HG03432 (cell line): ENCODE results near the gene VPS8.

Experiments
- ATAC-seq: cut with Tn5 transposase; IDR thresholded peaks from one replicate; pipeline ENCODE4 v1.9.1; 2021; ENCODE audit warnings: mild to moderate bottlenecking, moderate library complexity; ENCODE audit not compliant: unreplicated experiment

Gene VPS8

DNA sequence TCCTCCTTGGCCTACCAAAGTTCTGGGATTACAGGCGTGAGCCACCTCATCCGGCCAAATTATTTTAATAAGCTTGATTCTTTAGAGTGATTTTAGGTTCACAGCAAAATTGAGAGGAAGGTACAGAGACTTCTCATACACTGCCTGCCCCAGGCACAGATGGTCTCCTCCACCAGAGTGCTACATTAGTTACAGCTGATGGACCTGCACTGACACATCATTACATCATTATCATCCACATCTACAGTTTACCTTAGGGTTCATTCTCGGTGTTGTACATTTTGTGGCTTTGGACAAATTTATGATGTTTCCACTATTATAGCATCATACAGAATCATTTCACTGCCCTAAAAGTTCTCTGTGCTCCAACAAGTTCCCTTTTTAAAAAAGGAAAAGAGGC is 4.4 kb upstream of the VPS8 start:
- ATAC-seq = no peak

DNA sequence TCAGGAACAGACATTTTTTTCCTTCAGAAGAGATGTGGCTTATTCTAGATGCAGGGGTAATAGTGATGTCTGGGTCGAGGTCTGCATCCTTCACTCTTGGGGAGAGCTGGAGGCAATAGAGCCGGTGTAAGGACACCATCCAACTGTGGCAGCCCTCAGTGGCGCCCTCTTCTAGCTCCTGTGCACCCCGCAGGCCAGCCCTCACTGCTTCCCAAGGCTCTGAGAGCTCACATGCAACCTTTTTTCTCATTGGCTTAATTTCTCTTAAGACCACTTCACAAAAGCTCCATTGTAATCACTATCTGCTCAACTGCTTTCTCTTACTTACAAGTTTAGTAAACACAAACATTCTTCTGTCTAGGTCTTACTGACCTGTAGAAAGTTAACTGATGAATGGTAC is 3.9 kb upstream of the VPS8 start:
- ATAC-seq = no peak

DNA sequence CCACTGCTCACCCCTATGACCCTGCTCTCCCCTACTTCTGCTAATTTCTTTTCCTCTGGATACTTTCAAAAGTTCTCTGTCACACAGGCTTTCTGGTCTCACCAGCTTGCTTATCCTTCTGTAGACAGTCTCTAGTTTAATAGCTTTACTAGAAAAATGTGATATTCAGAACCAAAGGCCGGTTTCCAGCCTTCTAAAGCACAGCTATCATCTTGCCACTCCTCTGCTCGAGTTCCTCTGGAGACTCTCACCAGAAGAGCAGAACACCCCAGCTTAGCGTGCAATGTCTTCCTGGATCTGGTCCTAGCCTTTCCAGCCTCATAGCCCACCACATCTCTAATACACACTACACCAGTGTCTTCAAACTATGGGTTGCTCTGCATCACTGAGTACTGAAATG is 1.8 kb upstream of the VPS8 start:
- ATAC-seq = no peak

DNA sequence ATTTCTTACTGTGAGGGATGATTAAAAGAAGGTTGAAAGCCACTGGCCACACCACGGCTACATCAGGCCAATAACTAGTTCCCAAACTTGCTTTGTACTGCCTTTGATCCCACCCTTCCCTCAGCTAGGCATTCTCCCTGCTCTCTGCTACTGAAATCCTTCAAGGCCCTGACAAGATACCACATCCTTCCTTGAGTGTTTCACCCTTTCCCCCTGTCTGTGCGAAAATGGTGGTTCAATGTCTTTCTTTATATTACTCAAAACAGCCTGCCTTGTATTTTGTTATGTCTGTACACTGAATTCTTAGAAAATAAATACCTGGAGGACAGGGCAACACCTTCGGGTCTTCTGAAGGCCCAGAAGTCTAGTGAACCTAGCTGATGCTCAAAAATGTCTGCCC is 932 bp upstream of the VPS8 start:
- no peak for ATAC-seq

DNA sequence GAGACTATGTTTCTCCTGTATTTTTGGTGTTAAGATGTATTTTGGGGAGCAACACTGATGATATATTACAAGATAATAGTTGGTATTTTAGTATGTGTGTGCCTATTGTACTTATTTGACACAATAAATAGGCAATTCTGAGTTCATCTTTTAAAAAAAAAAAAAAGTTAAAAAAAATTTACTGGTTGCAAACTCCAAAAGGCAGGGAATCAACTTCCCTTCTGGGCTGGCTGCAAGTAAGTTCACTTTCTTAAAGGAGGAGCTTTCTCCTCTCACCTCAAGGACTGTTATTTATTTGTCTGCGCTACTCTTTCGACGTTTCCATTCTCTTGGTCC is 335 bp upstream of the VPS8 start:
- no peak for ATAC-seq

DNA sequence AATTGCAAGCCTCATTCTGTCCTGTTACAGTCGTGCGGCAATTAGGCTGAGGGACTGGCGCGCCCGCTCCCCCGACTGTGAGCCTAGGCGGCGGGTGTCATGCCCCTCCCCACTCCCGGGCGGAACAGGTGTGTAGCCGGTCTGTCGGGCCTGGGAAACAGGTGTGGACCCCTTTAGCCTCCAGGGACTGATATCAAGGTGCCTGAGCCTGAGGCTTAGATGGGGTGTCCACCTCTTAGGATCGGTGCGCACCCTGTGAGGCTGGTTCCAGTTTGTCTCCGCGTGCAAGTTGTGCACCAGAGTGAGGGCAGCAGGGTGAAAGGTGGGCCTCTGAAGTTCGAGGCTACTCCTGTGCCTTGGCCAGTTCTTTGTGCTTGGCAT is 686 bp downstream of the VPS8 start:
- peak; percentile 21 for ATAC-seq

DNA sequence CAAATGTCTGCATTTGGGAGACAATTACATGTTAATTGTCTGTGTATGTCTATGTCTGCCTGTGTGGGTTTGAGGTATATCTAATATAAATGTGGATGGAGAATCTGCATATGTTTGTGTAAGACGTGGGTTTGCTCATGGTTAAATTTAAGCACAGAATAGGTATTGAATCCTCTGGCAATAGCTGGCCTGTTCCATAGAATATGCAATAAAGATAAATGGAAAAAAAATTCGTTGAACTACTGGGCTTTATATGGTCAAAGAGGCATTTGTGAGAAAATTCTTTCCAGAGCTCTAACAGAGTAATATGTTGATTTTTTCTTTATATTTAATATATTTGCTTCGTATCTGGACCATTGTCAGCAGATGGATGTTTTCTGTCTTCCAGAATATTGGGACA is 1.4 kb downstream of the VPS8 start:
- ATAC-seq = no peak

DNA sequence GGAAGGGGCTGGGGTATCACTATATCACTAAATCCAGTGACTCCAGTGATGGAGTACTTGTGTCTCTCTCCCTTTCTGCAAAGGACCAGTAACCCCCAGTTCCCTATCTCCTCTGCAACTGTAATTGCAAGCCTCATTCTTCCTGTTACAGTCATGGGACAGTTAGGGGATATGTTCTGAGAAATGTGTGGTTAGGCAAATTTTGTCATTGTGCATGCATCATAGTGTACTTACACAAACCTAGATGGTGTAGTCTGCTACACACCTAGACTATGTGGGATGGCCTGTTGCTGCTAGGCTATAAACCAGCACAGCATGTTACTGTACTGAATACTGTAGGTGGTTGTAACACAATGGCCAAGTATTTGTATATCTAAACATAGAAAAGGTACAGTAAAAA is 2.2 kb downstream of the VPS8 start:
- ATAC-seq = no peak

DNA sequence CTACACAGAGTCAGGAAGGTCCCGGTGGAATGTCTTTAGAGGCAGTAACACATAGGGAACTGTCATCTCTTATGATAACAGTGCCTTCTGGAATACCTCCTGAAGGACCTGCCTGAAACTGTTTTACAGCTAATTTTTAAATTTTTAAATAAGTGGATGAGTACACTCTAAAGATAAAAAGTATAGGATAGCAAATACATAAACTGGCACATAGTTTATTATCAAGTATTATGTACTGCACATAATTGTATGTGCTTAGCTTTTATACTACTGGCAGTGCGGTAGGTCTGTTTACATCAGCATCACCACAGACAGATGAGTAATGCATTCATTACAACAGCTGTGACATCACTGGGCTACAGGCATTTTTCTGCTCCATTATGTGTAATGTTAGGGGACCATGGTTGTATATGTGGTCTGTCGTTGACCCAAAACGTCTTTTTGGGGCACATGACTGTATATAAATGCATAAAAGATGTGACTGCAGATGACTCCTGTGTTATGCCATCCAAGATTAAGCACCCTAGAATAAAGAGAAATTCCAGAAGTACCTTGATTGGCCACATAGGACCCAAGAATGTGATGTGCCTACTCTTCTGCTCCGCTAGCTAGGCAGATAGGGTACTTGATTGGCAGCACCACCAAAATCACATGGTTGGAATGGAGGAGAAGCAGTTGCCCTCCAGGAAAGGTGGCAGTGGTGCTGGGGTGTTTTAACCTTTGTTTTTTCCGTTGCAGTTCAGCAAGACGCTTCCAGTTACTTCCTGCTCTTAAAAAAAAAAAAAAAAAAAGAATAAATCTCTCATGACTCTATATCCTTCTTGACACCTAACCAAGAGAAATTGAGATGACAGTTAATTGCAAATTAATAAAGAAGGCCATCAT is 3.3 kb downstream of the VPS8 start:
- ATAC-seq = no peak

DNA sequence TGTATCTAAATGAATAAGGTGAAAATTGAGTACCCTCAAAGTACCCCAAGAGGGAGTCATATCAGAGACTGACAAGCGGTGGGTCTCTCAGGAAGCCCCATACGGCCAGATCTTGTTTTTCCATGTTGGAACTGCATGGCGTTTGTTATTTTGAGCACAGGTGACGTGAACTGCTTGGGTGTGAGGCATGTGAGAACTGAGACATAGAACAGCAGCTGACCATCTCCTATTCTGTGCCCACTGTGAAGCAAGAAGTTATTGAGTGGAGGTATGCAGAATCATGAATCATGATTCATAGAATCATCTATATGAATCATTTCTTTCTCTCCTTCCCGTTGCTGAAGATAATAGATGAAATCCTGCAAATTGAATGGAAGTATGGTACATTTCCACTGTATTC is 4.6 kb downstream of the VPS8 start:
- no peak for ATAC-seq

DNA sequence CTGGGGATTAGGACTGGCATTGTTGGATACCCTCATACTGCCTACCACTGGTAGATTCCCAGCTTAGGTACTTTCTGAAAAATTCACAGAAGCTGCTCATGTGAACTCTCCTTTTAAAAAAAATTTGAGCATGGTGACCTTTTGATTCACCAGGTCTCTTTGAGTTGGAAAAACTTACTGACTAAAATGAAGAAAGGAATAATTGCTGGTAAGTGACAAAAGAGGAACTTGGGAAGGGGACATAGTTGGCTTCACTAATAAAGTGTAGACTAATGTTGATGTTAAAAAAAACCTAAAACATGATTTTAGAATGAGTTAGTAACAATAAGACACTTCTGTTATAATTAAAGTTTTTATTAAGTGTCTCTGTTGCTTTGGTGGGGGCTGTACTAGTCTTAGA is 8.6 kb downstream of the VPS8 start:
- no peak for ATAC-seq

DNA sequence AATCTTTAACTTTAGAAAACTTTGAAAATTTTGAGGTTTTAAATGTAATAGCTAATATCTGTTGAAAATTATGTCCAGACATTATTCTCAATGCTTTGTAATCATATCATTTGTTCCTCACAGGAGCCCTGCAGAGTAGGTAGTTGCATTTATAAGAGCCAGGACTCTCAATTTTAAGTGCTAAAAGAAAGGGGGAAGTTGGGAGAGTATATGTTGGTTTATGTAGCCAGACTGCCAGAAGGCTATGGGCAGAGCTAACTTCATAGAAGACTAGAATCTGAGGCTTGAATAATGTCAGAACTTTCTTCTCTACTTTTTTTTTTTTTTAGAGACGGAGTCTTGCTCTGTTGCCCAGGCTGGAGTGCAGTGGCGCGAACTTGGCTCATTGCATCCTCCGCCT is 9.1 kb downstream of the VPS8 start:
- no peak for ATAC-seq

DNA sequence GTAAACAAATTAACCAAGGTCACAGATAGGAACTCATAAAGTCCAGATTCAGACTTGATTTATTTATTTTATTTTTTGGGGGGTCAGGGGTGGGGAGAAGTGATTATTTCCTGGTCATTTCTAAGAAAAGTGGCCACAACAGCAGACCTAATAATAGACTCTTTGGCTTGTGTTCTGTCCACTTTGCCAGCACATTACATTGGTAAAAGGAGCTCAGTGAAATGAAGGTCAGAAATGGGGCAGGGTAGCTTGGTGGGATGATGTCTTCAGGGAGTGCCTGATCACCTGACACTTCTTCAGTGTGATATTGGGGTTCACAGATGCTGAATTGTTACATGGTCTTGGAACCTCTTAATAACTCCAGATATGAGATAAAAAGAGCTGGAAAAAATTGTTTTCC is 10.1 kb downstream of the VPS8 start:
- no peak for ATAC-seq

DNA sequence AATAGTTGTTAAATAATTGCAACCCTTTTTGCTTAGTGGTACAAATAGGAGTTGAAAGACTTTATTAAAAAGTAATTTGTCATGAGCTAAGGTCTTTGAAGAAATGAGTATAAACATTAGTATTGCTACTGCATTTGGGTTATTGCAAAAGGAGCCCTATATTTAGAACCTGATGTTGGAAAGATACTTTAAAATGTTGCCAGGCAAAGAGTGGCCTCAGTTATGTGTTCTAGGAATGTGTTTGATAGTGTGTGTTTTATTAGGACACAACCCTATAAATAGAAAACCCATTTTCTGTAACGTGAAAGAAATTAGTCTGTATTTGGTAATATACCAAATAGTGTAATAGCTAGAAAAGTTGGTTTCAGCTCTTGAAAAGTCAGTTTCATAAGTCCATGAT is 10.7 kb downstream of the VPS8 start:
- no peak for ATAC-seq

DNA sequence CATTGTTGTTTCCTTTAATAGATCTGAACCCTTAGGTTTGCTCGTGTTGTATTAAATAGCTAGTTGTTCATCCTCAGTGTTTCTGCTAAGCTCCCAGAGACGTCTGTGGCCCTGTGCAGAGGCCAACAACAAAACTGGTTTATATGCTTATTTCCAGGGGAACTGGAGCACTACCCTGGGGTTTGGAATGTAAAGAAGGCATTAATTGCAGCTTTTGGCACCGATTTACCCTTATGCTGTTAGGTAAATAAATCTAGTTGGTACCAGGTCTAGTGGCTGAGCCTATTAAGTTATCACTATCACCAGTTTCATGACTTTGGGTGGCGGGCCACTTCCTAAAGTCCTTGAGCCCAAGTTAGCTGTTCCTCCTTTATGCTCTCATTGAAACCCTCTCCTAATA is 12.0 kb downstream of the VPS8 start:
- no peak for ATAC-seq

DNA sequence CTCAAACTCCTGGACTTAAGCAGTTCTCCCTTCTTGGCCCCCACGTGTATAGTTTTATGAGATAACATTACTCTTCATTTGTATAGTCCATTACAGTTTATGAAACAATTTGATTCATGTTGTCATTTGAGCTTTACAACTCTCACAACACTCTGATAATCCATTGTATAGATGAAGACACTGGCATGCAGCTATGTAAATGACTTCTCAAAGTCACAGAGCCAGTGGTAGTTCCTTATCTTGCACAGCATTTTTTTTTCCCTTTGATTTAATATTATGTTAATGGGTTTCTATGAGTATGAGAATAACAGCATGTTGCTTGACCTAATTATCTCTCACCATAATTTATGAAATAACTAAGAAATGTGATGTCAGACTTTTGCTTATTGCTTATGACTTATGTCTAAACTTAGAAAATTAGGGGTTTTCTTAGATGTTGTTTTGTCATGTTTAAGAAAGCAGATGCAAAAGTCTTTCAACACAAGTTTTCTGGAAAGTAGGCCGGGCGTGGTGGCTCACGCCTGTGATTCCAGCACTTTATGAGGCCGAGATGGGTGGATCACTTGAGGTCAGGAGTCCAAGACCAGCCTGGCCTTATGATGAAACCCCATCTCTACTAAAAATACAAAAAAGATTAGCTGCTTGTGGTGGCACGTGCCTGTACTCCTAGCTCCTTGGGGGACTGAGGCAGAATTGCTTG is 13.3 kb downstream of the VPS8 start:
- ATAC-seq = no peak

DNA sequence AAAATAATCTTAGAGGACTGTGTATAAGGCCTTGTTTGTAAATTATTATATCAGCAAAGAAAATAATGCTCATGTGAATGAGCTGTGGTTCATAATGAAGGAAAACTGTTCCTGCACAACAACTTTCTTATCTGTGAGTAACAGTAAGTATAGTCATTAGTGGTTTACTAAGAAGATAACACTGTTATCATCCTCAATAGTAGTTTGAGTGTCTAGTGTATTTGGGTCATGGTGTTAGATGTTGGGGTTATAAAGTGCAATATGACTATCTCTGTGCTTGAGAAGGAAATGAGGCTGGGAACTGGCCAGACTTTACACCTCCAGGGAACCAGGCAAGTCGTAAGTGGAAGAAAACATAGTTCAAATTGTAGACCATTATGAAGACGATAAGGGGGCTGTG is 15.6 kb downstream of the VPS8 start:
- ATAC-seq = no peak

DNA sequence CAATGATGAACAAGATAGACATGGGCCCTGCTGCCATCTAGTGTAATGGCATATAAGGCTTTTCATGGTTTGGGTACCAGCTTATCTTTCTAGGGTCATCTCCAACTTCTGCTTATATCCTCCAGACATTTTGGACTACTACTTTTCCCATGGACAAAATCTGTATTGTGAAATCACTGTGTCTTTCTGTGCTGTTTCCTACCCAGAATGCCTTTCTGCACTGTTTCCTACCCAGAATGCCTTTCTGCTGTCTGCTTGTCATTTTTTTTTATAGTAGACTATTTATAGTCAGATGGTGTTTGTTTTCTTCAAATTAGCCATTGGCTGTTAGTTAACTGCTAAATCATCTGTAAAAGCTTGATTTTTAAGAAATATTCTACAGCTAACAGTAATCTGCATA is 20.1 kb downstream of the VPS8 start:
- ATAC-seq = no peak

DNA sequence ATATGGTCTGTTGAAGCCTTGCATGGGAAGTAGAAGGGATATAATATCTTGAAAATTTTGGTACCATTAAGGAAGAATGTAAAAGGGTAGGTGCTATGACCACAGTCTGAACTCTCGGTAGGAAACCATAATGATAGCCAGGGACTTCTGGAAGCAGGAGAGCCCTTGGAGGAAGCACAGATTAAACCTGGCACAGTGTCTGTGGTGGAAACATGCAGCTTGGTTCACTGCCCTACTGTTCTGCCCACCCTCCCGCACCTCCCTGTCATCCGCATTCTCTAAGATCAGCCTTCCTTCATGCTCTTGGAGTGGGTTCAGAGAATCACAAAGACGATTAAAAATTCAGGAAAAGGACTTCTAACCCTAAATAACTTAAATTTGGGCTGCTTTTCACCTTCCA is 20.9 kb downstream of the VPS8 start:
- ATAC-seq = no peak

DNA sequence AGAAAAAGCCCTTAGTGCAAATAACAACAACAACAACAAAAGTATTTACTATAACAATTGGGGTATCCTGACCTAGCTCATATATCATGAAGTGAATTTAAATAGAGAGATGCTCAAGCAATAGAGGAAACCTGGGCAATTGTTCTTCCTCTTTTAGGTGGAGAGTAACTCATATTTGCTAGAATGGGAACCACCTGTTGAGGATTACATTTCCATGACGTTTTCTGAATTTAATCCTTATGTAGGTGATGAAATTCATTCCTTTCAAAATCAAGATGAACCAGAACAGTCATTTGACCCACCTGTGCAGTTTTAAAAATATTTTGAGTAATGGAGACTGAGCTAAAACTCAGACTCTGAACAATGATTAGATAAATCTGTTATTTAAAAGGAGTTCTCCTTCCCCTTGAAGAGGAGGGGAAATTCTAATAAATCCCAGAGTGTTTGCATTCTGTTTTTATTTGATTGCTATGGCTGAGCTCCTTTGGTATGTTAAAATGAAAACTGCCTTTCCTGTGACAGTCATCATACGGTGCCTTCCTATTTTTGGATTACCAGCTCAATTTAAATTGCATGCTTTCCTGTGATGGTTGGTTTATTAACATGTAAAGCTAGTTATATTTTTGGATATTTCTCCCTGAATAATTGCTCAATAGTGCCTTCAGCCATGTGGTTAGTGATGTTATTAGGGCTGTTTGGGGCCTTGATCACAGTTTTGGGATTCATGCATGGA is 24.3 kb downstream of the VPS8 start:
- no peak for ATAC-seq

DNA sequence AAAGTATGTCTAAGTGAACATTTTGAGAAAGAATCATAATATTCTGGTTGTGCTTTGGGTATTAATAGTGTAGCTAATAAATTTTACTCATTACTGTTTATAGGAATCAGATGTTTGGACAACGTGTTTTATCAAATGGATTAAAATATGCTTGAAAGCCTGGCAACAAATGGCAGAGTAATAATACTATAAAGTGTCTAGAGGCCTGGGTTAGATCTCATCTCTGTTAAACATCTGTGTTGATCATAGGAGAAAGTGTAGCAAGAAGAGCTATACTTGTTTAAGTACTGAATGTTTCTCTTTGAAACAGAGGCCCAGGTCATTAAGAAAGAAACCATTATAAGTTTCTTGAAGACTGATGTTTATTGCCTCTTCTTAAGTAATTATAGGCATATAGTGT is 30.5 kb downstream of the VPS8 start:
- ATAC-seq = no peak

DNA sequence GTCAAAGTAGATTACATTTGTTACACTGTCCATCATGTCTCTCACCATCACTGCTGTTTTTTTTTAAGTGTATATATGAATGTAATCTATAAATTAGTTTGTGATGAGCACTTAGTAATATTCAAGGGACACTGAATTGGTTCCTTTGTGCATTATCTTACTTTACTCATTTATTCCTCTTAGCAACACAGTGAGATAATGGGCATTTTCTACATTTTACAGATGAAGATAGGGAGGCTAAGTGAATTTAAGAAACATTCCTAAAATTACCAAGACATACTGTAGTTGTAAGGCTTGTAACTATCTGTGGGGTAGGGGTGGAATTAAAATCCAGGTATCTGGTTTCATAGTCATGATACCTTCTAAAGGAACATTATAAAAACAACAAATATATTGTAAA is 33.9 kb downstream of the VPS8 start:
- ATAC-seq = no peak
